Testis (tissue), 3 donors: ENCODE results near the gene KRTAP9-4. TPM values are rescaled to one million over a fixed set of nuclear protein-coding genes. Genes with fewer than 3 reads are reported as not detected.

ENCODE experiments used
- polyA plus RNA-seq: library from polyadenylated mRNA; stranded (reverse); fragments of 350-450 nt; fragmentation: Illumina TruSeq; extraction: RNeasy Lipid Tissue Mini Kit (QIAGEN cat#74804); gene quantifications from one replicate; pipeline ENCODE4 v1.2.3, GENCODE V29; 2014; ENCODE audit warnings: low read depth, low replicate concordance; ENCODE audit not compliant: insufficient read depth
- small RNA-seq, 2 donors: library from RNA; depleted of rRNA; stranded (forward); fragments of <200 nt; gene quantifications; one replicate each; pipeline ENCODE3, GENCODE V24; 2016
- total RNA-seq, 2 donors: library from RNA; depleted of rRNA; stranded (reverse); fragments of >200 nt; gene quantifications; one replicate each; pipeline ENCODE4 v1.2.3, GENCODE V29; 2016

The KRTAP9-4 gene
- total and polyA plus RNA-seq, 3 donors from 2014 or later: not detected

Small RNA genes lying within 50 kb of the gene (small RNA-seq; reads per million reads assigned to genes)
- 0 reads per million in 2 donors for gene KRTAP9-10P

Other genes starting within 250 kb of the KRTAP9-4 start
Only the 30 nearest of the 41 such genes appear.
- gene KRTAP2-3, start 189.6 kb upstream of the KRTAP9-4 start, total RNA-seq: not detected
- gene KRTAP2-3, start 189.6 kb upstream of the KRTAP9-4 start, polyA plus RNA-seq: not detected
- gene KRTAP2-4, start 183.8 kb upstream of the KRTAP9-4 start, total RNA-seq: not detected
- not detected for gene KRTAP2-4, start 183.8 kb upstream of the KRTAP9-4 start, polyA plus RNA-seq
- gene KRTAP4-7, start 165.5 kb upstream of the KRTAP9-4 start, total RNA-seq: not detected
- gene KRTAP4-7, start 165.5 kb upstream of the KRTAP9-4 start, polyA plus RNA-seq: not detected
- not detected for gene KRTAP4-8, start 151.5 kb upstream of the KRTAP9-4 start, total RNA-seq
- gene KRTAP4-8, start 151.5 kb upstream of the KRTAP9-4 start, polyA plus RNA-seq: not detected
- gene KRTAP4-16, start 147.5 kb upstream of the KRTAP9-4 start, total RNA-seq: not detected
- not detected for gene KRTAP4-16, start 147.5 kb upstream of the KRTAP9-4 start, polyA plus RNA-seq
- gene KRTAP4-9, start 144.3 kb upstream of the KRTAP9-4 start, total RNA-seq: not detected
- not detected for gene KRTAP4-9, start 144.3 kb upstream of the KRTAP9-4 start, polyA plus RNA-seq
- not detected for gene KRTAP4-11, start 131.3 kb upstream of the KRTAP9-4 start, total RNA-seq
- not detected for gene KRTAP4-11, start 131.3 kb upstream of the KRTAP9-4 start, polyA plus RNA-seq
- gene KRTAP4-12, start 125.5 kb upstream of the KRTAP9-4 start, total RNA-seq: not detected
- gene KRTAP4-12, start 125.5 kb upstream of the KRTAP9-4 start, polyA plus RNA-seq: not detected
- gene KRTAP4-6, start 109.1 kb upstream of the KRTAP9-4 start, total RNA-seq: not detected
- gene KRTAP4-6, start 109.1 kb upstream of the KRTAP9-4 start, polyA plus RNA-seq: not detected
- gene KRTAP4-5, start 99.9 kb upstream of the KRTAP9-4 start, total RNA-seq: not detected
- not detected for gene KRTAP4-5, start 99.9 kb upstream of the KRTAP9-4 start, polyA plus RNA-seq
- gene KRTAP4-4, start 88.9 kb upstream of the KRTAP9-4 start, total RNA-seq: not detected
- not detected for gene KRTAP4-4, start 88.9 kb upstream of the KRTAP9-4 start, polyA plus RNA-seq
- not detected for gene KRTAP4-3, start 81.5 kb upstream of the KRTAP9-4 start, total RNA-seq
- not detected for gene KRTAP4-3, start 81.5 kb upstream of the KRTAP9-4 start, polyA plus RNA-seq
- not detected for gene KRTAP4-2, start 71.5 kb upstream of the KRTAP9-4 start, total RNA-seq
- gene KRTAP4-2, start 71.5 kb upstream of the KRTAP9-4 start, polyA plus RNA-seq: not detected
- not detected for gene KRTAP4-1, start 64.8 kb upstream of the KRTAP9-4 start, total RNA-seq
- gene KRTAP4-1, start 64.8 kb upstream of the KRTAP9-4 start, polyA plus RNA-seq: not detected
- gene KRTAP9-1, start 59.8 kb upstream of the KRTAP9-4 start, total RNA-seq: not detected
- gene KRTAP9-1, start 59.8 kb upstream of the KRTAP9-4 start, polyA plus RNA-seq: not detected
- not detected for gene KRTAP9-2, start 23.0 kb upstream of the KRTAP9-4 start, total RNA-seq
- gene KRTAP9-2, start 23.0 kb upstream of the KRTAP9-4 start, polyA plus RNA-seq: not detected
- not detected for gene KRTAP9-3, start 17.2 kb upstream of the KRTAP9-4 start, total RNA-seq
- gene KRTAP9-3, start 17.2 kb upstream of the KRTAP9-4 start, polyA plus RNA-seq: not detected
- gene KRTAP9-8, start 11.7 kb upstream of the KRTAP9-4 start, total RNA-seq: not detected
- gene KRTAP9-8, start 11.7 kb upstream of the KRTAP9-4 start, polyA plus RNA-seq: not detected
- not detected for gene KRTAP9-9, start 5.7 kb downstream of the KRTAP9-4 start, total RNA-seq
- gene KRTAP9-9, start 5.7 kb downstream of the KRTAP9-4 start, polyA plus RNA-seq: not detected
- gene KRTAP9-6, start 15.7 kb downstream of the KRTAP9-4 start, total RNA-seq: not detected
- not detected for gene KRTAP9-6, start 15.7 kb downstream of the KRTAP9-4 start, polyA plus RNA-seq
- under 1 TPM in 1 of 2 donors, not detected in 1; 0.47 TPM for gene KRTAP9-7, start 26.0 kb downstream of the KRTAP9-4 start, total RNA-seq
- not detected for gene KRTAP9-7, start 26.0 kb downstream of the KRTAP9-4 start, polyA plus RNA-seq
- not detected for gene KRTAP29-1, start 53.2 kb downstream of the KRTAP9-4 start, total RNA-seq
- gene KRTAP29-1, start 53.2 kb downstream of the KRTAP9-4 start, polyA plus RNA-seq: not detected
- gene KRTAP16-1, start 59.6 kb downstream of the KRTAP9-4 start, total RNA-seq: not detected
- gene KRTAP16-1, start 59.6 kb downstream of the KRTAP9-4 start, polyA plus RNA-seq: not detected
- gene KRTAP17-1, start 66.0 kb downstream of the KRTAP9-4 start, total RNA-seq: not detected
- gene KRTAP17-1, start 66.0 kb downstream of the KRTAP9-4 start, polyA plus RNA-seq: not detected
- gene KRT33A, start 101.1 kb downstream of the KRTAP9-4 start, total RNA-seq: 1 to 10 TPM in 1 of 2 donors, under 1 TPM in 1; 0.50 to 3.1 TPM
- gene KRT33A, start 101.1 kb downstream of the KRTAP9-4 start, polyA plus RNA-seq: 2.3 TPM
- gene KRT33B, start 120.1 kb downstream of the KRTAP9-4 start, total RNA-seq: under 1 TPM in 1 of 2 donors, not detected in 1; 0.25 TPM
- not detected for gene KRT33B, start 120.1 kb downstream of the KRTAP9-4 start, polyA plus RNA-seq
- gene KRT34, start 132.6 kb downstream of the KRTAP9-4 start, total RNA-seq: under 1 TPM; 0.50 to 0.55 TPM
- 1.2 TPM for gene KRT34, start 132.6 kb downstream of the KRTAP9-4 start, polyA plus RNA-seq
- under 1 TPM in 1 of 2 donors, not detected in 1; 0.74 TPM for gene KRT31, start 147.9 kb downstream of the KRTAP9-4 start, total RNA-seq
- 0.53 TPM for gene KRT31, start 147.9 kb downstream of the KRTAP9-4 start, polyA plus RNA-seq
- not detected for gene KRT37, start 174.9 kb downstream of the KRTAP9-4 start, total RNA-seq
- gene KRT37, start 174.9 kb downstream of the KRTAP9-4 start, polyA plus RNA-seq: not detected
- not detected for gene KRT38, start 191.3 kb downstream of the KRTAP9-4 start, total RNA-seq
- gene KRT38, start 191.3 kb downstream of the KRTAP9-4 start, polyA plus RNA-seq: not detected